ENCODE measurements around the gene VAPA.

The VAPA gene

GRCh38 chr18:10002280-10002679 is 88.5 kb downstream of the VAPA start:
- DNase-seq (ENCODE audit: low read depth in 2 of 2) = no peak

DNA sequence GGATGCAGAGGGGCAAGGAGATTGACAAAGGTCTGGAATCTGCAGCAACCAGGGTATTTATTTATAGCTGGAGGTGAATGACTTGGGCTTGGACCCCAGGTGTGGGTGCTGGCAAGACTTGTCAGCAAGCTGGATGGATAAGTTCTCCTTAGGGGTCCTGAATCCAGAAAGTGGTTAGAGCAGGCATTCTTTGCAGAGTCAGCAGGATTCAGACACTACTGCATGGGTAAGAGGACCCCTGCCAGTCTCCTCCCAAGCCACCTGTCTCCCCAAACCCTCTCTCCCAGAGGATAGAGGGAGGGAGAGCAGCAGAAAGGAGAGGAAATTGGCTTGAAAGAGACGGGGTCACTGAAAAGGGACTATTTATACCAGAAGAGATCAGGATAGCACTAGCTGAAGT is 89.5 kb downstream of the VAPA start:
- no peak for DNase-seq (ENCODE audit: low read depth in 2 of 2)

GRCh38 chr18:10003866-10004265 is 90.0 kb downstream of the VAPA start:
- no peak for DNase-seq (ENCODE audit: low read depth in 2 of 2)

DNA sequence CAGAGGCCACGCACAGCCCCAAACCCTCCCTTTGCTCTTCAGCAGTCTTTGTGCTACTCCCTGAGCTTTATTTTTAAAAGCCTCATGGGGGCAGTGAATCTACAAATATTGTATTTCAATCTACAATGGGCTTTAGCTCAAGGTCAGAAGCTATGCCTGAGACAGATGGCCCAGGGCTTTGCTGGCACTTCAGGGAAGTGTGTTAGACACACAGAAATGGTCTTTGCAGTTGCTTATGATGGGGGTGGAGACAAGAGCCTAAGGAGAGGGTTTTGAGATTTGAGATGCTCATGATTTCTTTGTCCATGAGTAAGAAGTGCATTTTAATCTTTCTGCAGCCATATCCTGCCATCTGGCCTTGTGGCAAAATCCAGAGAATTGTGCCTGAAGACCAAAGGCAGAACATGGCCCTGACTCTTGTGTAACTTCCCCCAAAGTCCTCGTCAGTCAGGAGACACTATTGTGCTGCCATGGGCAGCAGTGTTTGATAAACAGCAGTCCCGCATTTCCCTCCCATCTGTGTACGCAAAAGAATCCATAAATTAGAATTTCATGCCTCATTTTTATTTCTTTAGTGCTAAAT is 92.6 kb downstream of the VAPA start:
- no peak for DNase-seq (ENCODE audit: low read depth in 2 of 2)

GRCh38 chr18:10008006-10008647 is 94.3 kb downstream of the VAPA start:
- DNase-seq (ENCODE audit: low read depth in 2 of 2) = no peak
